Stomach (tissue), 9 donors: ENCODE measurements around the gene XRCC5. TPM values are rescaled to one million over a fixed set of nuclear protein-coding genes. Genes with fewer than 3 reads are reported as not detected.
"Not testable (repeated sequence)": the region's sequence is repeated elsewhere in the genome, so short reads cannot be mapped to it uniquely, and the experiment has no call there.

Experiments
- DNase-seq, 2 donors: peaks; one replicate each; pipeline versions ENCODE4 v3.0.0 to v3.0.0-alpha.2; 2013 to 2019
- H3K27ac ChIP-seq, 5 donors: fragments of 200-600 bp in 4 of 5; sonication (generic) in 4 of 5; one replicate each; pipeline ENCODE4 v1.5.1; 2013 to 2019; ENCODE audit warnings: mild to moderate bottlenecking in 1 of 5, moderate library complexity in 1 of 5
- H3K27me3 ChIP-seq, 3 donors: fragments of 200-600 bp; sonication (generic); one replicate each; pipeline ENCODE4 v1.5.1; 2017 to 2019; ENCODE audit warnings: mixed run types in 1 of 3
- H3K36me3 ChIP-seq, 4 donors: fragments of 200-600 bp; sonication (generic); 1 replicate in 3 of 4; 2 replicates in 1 of 4; pipeline ENCODE4 v1.5.1; 2016 to 2019
- H3K4me1 ChIP-seq, 4 donors: fragments of 200-600 bp; sonication (generic); one replicate each; pipeline ENCODE4 v1.5.1; 2016 to 2019
- H3K4me3 ChIP-seq, 4 donors: fragments of 200-600 bp; sonication (generic) in 3 of 4; one replicate each; pipeline ENCODE4 v1.5.1; 2016 to 2019; ENCODE audit warnings: mild to moderate bottlenecking in 1 of 4
- H3K9me3 ChIP-seq, 4 donors: fragments of 200-600 bp; sonication (generic); one replicate each; pipeline ENCODE4 v1.5.1; 2016 to 2019
- EP300 ChIP-seq: sonication (generic); formaldehyde crosslinking; IDR thresholded peaks from one replicate; pipeline ENCODE4 v1.6.1; 2017; ENCODE audit warnings: antibody characterized with exemption
- POLR2A ChIP-seq, 4 donors: fragments of 450-650 bp; IDR thresholded peaks; one replicate each; pipeline ENCODE4 v1.6.1; 2016; ENCODE audit warnings: antibody characterized with exemption in 4 of 4, control low read depth in 2 of 4, mild to moderate bottlenecking in 1 of 4, moderate library complexity in 1 of 4
- POLR2AphosphoS5 ChIP-seq, 3 donors: sonication (generic); formaldehyde crosslinking; IDR thresholded peaks; one replicate each; pipeline ENCODE4 v1.6.1; 2016; ENCODE audit warnings: antibody characterized with exemption in 3 of 3
- WGBS, 5 donors: extraction: QIAGEN DNeasy Blood & Tissue Kit in 3 of 5; methylation state at CpG; one replicate each; pipeline versions ENCODE4 v1.1.5 to v1.1.7; 2013 to 2018; 5-methylcytosine and 5-hydroxymethylcytosine counted together
- intact Hi-C: fragments of 100-400 bp; cut with DNase I; formaldehyde crosslinking; loops from one replicate; pipeline ENCODE4 v1.15.1; 2023; ENCODE audit warnings: low total_unique reads
- polyA plus RNA-seq, 3 donors: library from polyadenylated mRNA; stranded (reverse); fragments of 200-250 nt; gene quantifications; one replicate each; pipeline ENCODE4 v1.2.3, GENCODE V29; 2013
- total RNA-seq, 5 donors: library from RNA; depleted of rRNA; stranded (reverse); fragments of >200 nt; gene quantifications; one replicate each; pipeline versions ENCODE4 v1.1.0 to v1.2.3, GENCODE V29; 2014 to 2016
- TF ChIP-seq, protein P1 (sequence below), 7 experiments: fragments of 450-650 bp in 4 of 7; fragments of 200-600 bp in 3 of 7; sonication (generic) in 3 of 7; IDR thresholded peaks; one replicate each; pipeline ENCODE4 v1.5.1; 2016 to 2019; ENCODE audit warnings: antibody characterized with exemption in 7 of 7, control low read depth in 2 of 7, mild to moderate bottlenecking in 1 of 7
- donor health status: healthy with polysubstance abuse.
- donor health status: Bipolar disorder and iron deficiency.
- donor health status: healthy.

XRCC5 gene
- total and polyA plus RNA-seq, 8 donors: 70.2 to 302 (median 92.9) TPM

DNA sequence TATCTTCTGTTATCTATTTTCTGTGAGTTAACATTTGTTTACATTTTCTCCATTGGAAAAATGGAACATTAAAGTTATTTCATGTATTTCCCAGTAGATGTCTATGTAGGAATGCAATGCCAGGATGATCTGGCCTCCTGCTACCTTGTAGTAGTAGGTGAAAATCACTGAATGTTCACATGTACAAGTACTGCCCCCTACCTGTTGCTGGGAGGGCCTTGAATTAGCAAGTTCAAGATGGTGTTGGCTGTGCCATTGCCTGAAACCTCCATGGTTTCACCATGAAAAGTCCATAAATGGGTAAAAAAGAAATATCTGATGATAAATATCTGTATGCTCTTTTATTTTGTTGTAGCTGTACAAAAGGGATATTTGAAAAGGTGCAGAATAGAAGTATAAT lies 30.7 kb downstream of the XRCC5 start:
- DNase-seq: peak; percentile 30 to 49
- Histone ChIP-seq H3K4me3 (no peak overlapping the region), H3K36me3 (peaks cover 80 to 100% (median 100%) of the 10 kb centered on the region in 4 donors), H3K27me3 (no peaks in the 10 kb centered on the region), H3K9me3 (no peaks in the 10 kb centered on the region), H3K27ac (no peak overlapping the region), H3K4me1 (peaks cover 0 to 4% (median under 1%) of the 10 kb centered on the region in 4 donors)
- TF ChIP-seq POLR2AphosphoS5 (IDR thresholded peaks at IDR 0.05) (no peak), POLR2A (IDR thresholded peaks at IDR 0.05) (no peak), EP300 (no peak)
- TF ChIP-seq, protein P1, sequence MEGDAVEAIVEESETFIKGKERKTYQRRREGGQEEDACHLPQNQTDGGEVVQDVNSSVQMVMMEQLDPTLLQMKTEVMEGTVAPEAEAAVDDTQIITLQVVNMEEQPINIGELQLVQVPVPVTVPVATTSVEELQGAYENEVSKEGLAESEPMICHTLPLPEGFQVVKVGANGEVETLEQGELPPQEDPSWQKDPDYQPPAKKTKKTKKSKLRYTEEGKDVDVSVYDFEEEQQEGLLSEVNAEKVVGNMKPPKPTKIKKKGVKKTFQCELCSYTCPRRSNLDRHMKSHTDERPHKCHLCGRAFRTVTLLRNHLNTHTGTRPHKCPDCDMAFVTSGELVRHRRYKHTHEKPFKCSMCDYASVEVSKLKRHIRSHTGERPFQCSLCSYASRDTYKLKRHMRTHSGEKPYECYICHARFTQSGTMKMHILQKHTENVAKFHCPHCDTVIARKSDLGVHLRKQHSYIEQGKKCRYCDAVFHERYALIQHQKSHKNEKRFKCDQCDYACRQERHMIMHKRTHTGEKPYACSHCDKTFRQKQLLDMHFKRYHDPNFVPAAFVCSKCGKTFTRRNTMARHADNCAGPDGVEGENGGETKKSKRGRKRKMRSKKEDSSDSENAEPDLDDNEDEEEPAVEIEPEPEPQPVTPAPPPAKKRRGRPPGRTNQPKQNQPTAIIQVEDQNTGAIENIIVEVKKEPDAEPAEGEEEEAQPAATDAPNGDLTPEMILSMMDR (IDR thresholded peaks at IDR 0.05): peak in 4 of 7 experiments; percentile 12 to 54 (median 16)
- intact Hi-C loops: no loop called here

DNA sequence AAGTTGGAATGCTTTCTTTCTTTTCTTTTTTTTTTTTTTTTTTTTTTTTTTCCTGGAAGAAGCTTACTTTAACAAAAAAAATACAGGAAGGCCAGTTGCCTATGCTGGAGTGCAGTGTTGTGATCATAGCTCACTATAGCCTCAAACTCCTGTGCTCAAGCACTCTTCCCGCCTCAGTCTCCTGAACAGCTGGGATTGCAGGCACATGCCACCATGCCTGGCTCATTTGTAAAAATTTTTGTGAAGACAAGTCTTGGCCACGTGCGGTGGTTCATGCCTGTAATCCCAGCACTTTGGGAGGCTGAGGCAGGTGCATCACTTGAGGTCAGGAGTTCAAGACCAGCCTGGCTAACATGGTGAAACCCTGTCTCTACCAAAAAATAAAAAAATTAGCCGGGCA lies 32.4 kb downstream of the XRCC5 start:
- WGBS, 5 donors: 90 to 98% (median 97%) methylated on average over 4 of the region's 4 CpGs
- H3K27me3 ChIP-seq, H3K27ac ChIP-seq, H3K4me1 ChIP-seq, H3K9me3 ChIP-seq, DNase-seq, H3K4me3 ChIP-seq, intact Hi-C loops: not testable (repeated sequence)
- H3K36me3 ChIP-seq: peaks cover 66 to 100% (median 99%) of the 10 kb centered on the region in 4 donors

DNA sequence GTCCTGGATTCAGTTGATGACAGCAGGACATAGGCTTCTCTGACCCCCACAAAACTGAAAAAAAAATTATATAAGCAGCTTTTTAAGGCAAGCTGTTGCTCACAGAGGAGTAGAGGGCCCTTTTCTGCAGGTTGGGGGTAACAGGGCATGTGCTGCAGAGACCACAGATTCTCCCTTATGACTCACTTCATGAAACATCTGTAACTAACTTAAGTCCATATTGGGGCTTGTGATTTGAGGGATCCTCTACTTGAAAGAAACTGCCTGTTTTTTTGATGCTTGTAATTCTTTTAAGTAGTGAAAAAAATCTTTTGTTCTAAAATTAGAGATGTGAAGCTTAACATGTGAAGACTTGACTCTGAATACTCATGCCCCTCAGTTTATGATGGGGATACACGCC lies 33.4 kb downstream of the XRCC5 start:
- intact Hi-C loops: no loop called here
- no peaks in the 10 kb centered on the region for H3K9me3 ChIP-seq
- no peak overlapping the region for H3K4me3 ChIP-seq
- H3K27ac ChIP-seq: no peak overlapping the region
- 88 to 97% (median 95%) methylated on average over 1 of the region's 1 CpG for WGBS, 5 donors
- TF ChIP-seq, protein P1 (IDR thresholded peaks at IDR 0.05): no peak
- TF ChIP-seq EP300 (no peak), POLR2A (IDR thresholded peaks at IDR 0.05) (no peak), POLR2AphosphoS5 (IDR thresholded peaks at IDR 0.05) (no peak)
- peaks cover 68 to 100% (median 99%) of the 10 kb centered on the region in 4 donors for H3K36me3 ChIP-seq
- H3K27me3 ChIP-seq: no peaks in the 10 kb centered on the region
- no peak for DNase-seq
- no peaks in the 10 kb centered on the region for H3K4me1 ChIP-seq

DNA sequence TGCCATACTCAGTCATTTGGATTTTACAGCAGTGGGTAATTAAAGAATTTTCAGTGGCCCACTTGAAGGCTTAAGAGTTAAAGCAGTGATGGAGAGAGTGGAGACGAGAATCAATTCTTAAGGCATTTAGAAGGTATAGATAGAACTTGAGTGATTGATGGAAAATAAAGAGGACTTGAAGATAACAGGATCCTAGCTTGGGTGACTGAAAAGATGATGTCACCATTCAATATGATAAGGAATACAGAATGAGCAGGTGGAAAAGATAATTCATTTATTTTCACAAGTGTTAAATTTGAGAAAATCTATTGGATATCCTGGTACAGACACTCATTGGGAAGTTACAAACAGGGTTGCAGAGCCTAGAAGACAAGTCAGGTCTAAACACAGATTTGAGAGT lies 35.2 kb downstream of the XRCC5 start:
- H3K36me3 ChIP-seq: peaks cover 64 to 100% (median 99%) of the 10 kb centered on the region in 4 donors
- no peak overlapping the region for H3K4me3 ChIP-seq
- no peaks in the 10 kb centered on the region for H3K9me3 ChIP-seq
- WGBS, 5 donors: 78 to 95% (median 90%) methylated on average over 1 of the region's 1 CpG
- no peaks in the 10 kb centered on the region for H3K27me3 ChIP-seq
- H3K4me1 ChIP-seq: no peaks in the 10 kb centered on the region
- TF ChIP-seq EP300 (no peak), POLR2AphosphoS5 (IDR thresholded peaks at IDR 0.05) (no peak)
- no peak for DNase-seq
- H3K27ac ChIP-seq: no peak overlapping the region
- intact Hi-C loops: no loop called here

DNA sequence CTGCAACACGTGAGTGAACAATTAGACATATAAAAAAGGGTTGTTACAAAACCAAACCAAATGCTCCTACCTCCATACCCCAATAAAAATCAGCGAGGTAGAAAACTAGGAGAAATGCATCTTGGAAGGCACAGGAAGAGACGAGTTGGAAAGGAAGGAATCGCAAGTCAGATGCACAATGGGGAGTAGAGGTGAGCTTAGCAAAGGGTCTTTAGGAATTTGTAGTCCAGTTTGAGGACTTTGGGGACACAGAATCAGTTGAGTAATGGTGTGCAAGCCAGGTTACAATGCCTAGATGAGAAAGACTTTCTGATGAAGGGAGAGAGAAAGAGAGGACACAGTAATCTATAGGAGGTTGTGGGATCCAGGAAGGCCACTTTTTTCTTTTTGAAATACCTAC lies 35.7 kb downstream of the XRCC5 start:
- H3K36me3 ChIP-seq: peaks cover 64 to 100% (median 99%) of the 10 kb centered on the region in 4 donors
- H3K9me3 ChIP-seq: no peaks in the 10 kb centered on the region
- DNase-seq: no peak
- 94 to 99% (median 95%) methylated on average over 4 of the region's 4 CpGs for WGBS, 5 donors
- H3K27ac ChIP-seq: no peak overlapping the region
- TF ChIP-seq EP300 (no peak), POLR2A (IDR thresholded peaks at IDR 0.05) (no peak), POLR2AphosphoS5 (IDR thresholded peaks at IDR 0.05) (no peak)
- TF ChIP-seq, protein P1 (IDR thresholded peaks at IDR 0.05): no peak
- no peak overlapping the region for H3K4me3 ChIP-seq
- no peaks in the 10 kb centered on the region for H3K27me3 ChIP-seq
- intact Hi-C loops: no loop called here
- H3K4me1 ChIP-seq: no peaks in the 10 kb centered on the region
